Myocyte (in vitro differentiated cells): Measurements from ENCODE around the gene SEMA3C. TPM values are rescaled to one million over a fixed set of nuclear protein-coding genes. Genes with fewer than 3 reads are reported as not detected.

Experiments used
- DNase-seq: peaks from one replicate; pipeline ENCODE4 v3.0.0-alpha.2; 2012; ENCODE audit warnings: low read depth
- total RNA-seq: library from RNA; depleted of rRNA; stranded (reverse); fragments of >200 nt; gene quantifications from 2 replicates; pipeline ENCODE4 v1.2.3, GENCODE V29; 2014

Gene SEMA3C
- total RNA-seq, 1 donor from 2014 or later, result 180 TPM

- DNase-seq, result no peak
Observed at GRCh38 chr7:80748363-80749042, 170.3 kb downstream of the SEMA3C start.

- DNase-seq, result no peak
Observed at GRCh38 chr7:80740778-80741545, 177.9 kb downstream of the SEMA3C start.

GRCh38 chr7:80736371-80737125 lies 182.3 kb downstream of the SEMA3C start:
- DNase-seq, result no peak

GRCh38 chr7:80735330-80735729 lies 183.5 kb downstream of the SEMA3C start:
- DNase-seq, result no peak

- no peak for DNase-seq
Observed at GRCh38 chr7:80734011-80734410, 184.8 kb downstream of the SEMA3C start.

GRCh38 chr7:80733333-80733915 lies 185.4 kb downstream of the SEMA3C start:
- no peak for DNase-seq

- no peak for DNase-seq
Observed at GRCh38 chr7:80732630-80733029, 186.2 kb downstream of the SEMA3C start.

GRCh38 chr7:80731281-80731680 lies 187.6 kb downstream of the SEMA3C start:
- no peak for DNase-seq

GRCh38 chr7:80729591-80730320 lies 189.1 kb downstream of the SEMA3C start:
- DNase-seq, result peak; percentile 65

GRCh38 chr7:80726666-80727065 lies 192.2 kb downstream of the SEMA3C start:
- DNase-seq, result no peak

GRCh38 chr7:80725181-80725611 lies 193.7 kb downstream of the SEMA3C start:
- DNase-seq, result no peak

GRCh38 chr7:80724249-80724871 lies 194.5 kb downstream of the SEMA3C start:
- peak; percentile 65 for DNase-seq

- peak; percentile 92 for DNase-seq
Observed at GRCh38 chr7:80722616-80723195, 196.1 kb downstream of the SEMA3C start.

- peak; percentile 72 for DNase-seq
Observed at GRCh38 chr7:80721883-80722615, 196.8 kb downstream of the SEMA3C start.

- DNase-seq, result no peak
Observed at GRCh38 chr7:80720146-80720545, 198.7 kb downstream of the SEMA3C start.

GRCh38 chr7:80719261-80719660 lies 199.6 kb downstream of the SEMA3C start:
- DNase-seq, result peak; percentile 60

- no peak for DNase-seq
Observed at GRCh38 chr7:80711531-80711930, 207.3 kb downstream of the SEMA3C start.

GRCh38 chr7:80708123-80708522 lies 210.7 kb downstream of the SEMA3C start:
- DNase-seq, result no peak

GRCh38 chr7:80707318-80707717 lies 211.5 kb downstream of the SEMA3C start:
- DNase-seq, result no peak
